Heart right ventricle (tissue), 16 donors: ENCODE measurements around the gene ADARB2. TPM values are rescaled to one million over a fixed set of nuclear protein-coding genes. Genes with fewer than 3 reads are reported as not detected.

Experiments
- ATAC-seq, 8 donors: fragments of 200-7000 bp; cut with Tn5 transposase; one replicate each; pipeline ENCODE4 v1.9.1; 2020; ENCODE audit warnings: mild to moderate bottlenecking in 8 of 8, moderate library complexity in 8 of 8, moderate number of reproducible peaks in 1 of 8
- DNase-seq, 2 donors: peaks; one replicate each; pipeline ENCODE4 v3.0.0-alpha.2; 2020
- H3K27ac ChIP-seq, 10 donors: fragments of 200-600 bp; sonication (generic) in 2 of 10; one replicate each; pipeline versions ENCODE4 v1.5.0 to v1.8.0; 2020 to 2022; ENCODE audit warnings: mild to moderate bottlenecking in 3 of 10
- H3K27me3 ChIP-seq, 7 donors: fragments of 200-600 bp; one replicate each; pipeline ENCODE4 v1.8.0; 2021 to 2022; ENCODE audit warnings: mild to moderate bottlenecking in 2 of 7
- H3K36me3 ChIP-seq, 9 donors: fragments of 200-600 bp; sonication (generic) in 1 of 9; one replicate each; pipeline versions ENCODE4 v1.5.0 to v1.8.0; 2020 to 2022; ENCODE audit warnings: mild to moderate bottlenecking in 2 of 9
- H3K4me1 ChIP-seq, 9 donors: fragments of 200-600 bp; sonication (generic) in 1 of 9; one replicate each; pipeline versions ENCODE4 v1.5.0 to v1.8.0; 2020 to 2022; ENCODE audit warnings: mild to moderate bottlenecking in 4 of 9
- H3K4me3 ChIP-seq, 10 donors: fragments of 200-600 bp; sonication (generic) in 2 of 10; one replicate each; pipeline versions ENCODE4 v1.5.0 to v1.8.0; 2020 to 2022; ENCODE audit warnings: mild to moderate bottlenecking in 7 of 10, moderate library complexity in 2 of 10
- H3K9me3 ChIP-seq, 11 donors: fragments of 200-600 bp in 10 of 11; sonication (generic) in 2 of 11; one replicate each; pipeline versions ENCODE4 v1.5.0 to v1.8.0; 2013 to 2022; ENCODE audit warnings: mild to moderate bottlenecking in 2 of 11, control low read depth in 1 of 11, moderate library complexity in 1 of 11
- WGBS, 2 donors: extraction: QIAGEN DNeasy Blood & Tissue Kit; methylation state at CpG; one replicate each; pipeline ENCODE4 v1.1.7; 2013; ENCODE audit warnings: inconsistent platforms in 1 of 2; 5-methylcytosine and 5-hydroxymethylcytosine counted together
- intact Hi-C, 10 donors: fragments of 100-400 bp; cut with DNase I; formaldehyde crosslinking; loops; one replicate each; pipeline versions ENCODE4 v1.11.1 to v1.14.2; 2022
- polyA plus RNA-seq, 2 donors: library from polyadenylated mRNA; stranded (reverse); fragments of 200-250 nt; gene quantifications; one replicate each; pipeline ENCODE4 v1.2.3, GENCODE V29; 2013
- total RNA-seq, 10 donors: library from RNA; stranded (reverse); fragmentation: NEBNext Ultra II Directional in 3 of 10; extraction: Animal tissue kit (Norgen Biotek cat#: 25700) in 3 of 10; gene quantifications; one replicate each; pipeline versions ENCODE4 v1.2.1 to v1.2.4, GENCODE V29; 2021 to 2023
- TF ChIP-seq, protein P1 (sequence below), 9 donors: fragments of 200-600 bp; sonication (generic) in 2 of 9; IDR thresholded peaks; one replicate each; pipeline versions ENCODE4 v1.5.0 to v1.8.0; 2021 to 2022; ENCODE audit warnings: antibody characterized with exemption in 9 of 9, mild to moderate bottlenecking in 5 of 9, moderate library complexity in 1 of 9
- donor health status: Arrhythmogenic right ventricular cardiomyopathy.
- donor health status: ischemic (EF 13 %, LVEDD 7.1; RV severe dilation, severe dysfunction).
- donor health status: healthy with polysubstance abuse.
- donor health status: DM: no; HTN: yes; CAD: no.
- donor health status: DM: no; HTN: no; CAD: no.
- donor health status: ischemic (EF 25% LVEDD 6.9; RV normal size, moderate dysfunction).
- donor health status: ischemic (EF 25% LVEDD 5.7; RV mildly dilated, moderate dysfunction).
- donor health status: healthy.
- donor health status: DM: yes; HTN: yes; CAD: no.
- donor health status: Ischemic cardiomyopathy.
- donor health status: ischemic (EF 35%, LVEDD 5.7; RV mildly dilated, moderate dysfunction).
- donor health status: nonischemic (EF 11% LVEDD 7.7; RV severe dilation, severe dysfunction).
- donor health status: DM: yes; HTN: yes; CAD: no.
- donor health status: PGD.
- donor health status: ischemic (EF 29% LVEDD 5.4; RV normal size, mild dysfunction).
- donor health status: nonischemic (EF 23%, LVEDD 6.1; RV moderate dilation, normal function).

The ADARB2 gene
- total and polyA plus RNA-seq, 12 donors, result 0.08 to 0.47 (median 0.17) TPM; not detected in 2

- no peak overlapping the region for H3K27ac ChIP-seq
- ATAC-seq (no peak), DNase-seq (no peak)
- no peak overlapping the region for H3K4me3 ChIP-seq
- H3K36me3 ChIP-seq, result no peaks in the 10 kb centered on the region
- WGBS, 2 donors, result 69 to 73% methylated on average over 17 of the region's 17 CpGs
- intact Hi-C loops, result no loop called here
- peaks cover 0 to 28% (median 15%) of the 10 kb centered on the region in 7 donors for H3K27me3 ChIP-seq
- H3K4me1 ChIP-seq, result no peaks in the 10 kb centered on the region
- H3K9me3 ChIP-seq, result no peaks in the 10 kb centered on the region
- TF ChIP-seq, protein P1, sequence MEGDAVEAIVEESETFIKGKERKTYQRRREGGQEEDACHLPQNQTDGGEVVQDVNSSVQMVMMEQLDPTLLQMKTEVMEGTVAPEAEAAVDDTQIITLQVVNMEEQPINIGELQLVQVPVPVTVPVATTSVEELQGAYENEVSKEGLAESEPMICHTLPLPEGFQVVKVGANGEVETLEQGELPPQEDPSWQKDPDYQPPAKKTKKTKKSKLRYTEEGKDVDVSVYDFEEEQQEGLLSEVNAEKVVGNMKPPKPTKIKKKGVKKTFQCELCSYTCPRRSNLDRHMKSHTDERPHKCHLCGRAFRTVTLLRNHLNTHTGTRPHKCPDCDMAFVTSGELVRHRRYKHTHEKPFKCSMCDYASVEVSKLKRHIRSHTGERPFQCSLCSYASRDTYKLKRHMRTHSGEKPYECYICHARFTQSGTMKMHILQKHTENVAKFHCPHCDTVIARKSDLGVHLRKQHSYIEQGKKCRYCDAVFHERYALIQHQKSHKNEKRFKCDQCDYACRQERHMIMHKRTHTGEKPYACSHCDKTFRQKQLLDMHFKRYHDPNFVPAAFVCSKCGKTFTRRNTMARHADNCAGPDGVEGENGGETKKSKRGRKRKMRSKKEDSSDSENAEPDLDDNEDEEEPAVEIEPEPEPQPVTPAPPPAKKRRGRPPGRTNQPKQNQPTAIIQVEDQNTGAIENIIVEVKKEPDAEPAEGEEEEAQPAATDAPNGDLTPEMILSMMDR (IDR thresholded peaks at IDR 0.05), result no peak
Measured at GRCh38 chr10:1247598-1248261, 489.6 kb downstream of the ADARB2 start.

- H3K36me3 ChIP-seq, result no peaks in the 10 kb centered on the region
- peaks cover 5 to 50% (median 38%) of the 10 kb centered on the region in 7 donors for H3K27me3 ChIP-seq
- 91 to 93% methylated on average over 18 of the region's 18 CpGs for WGBS, 2 donors
- H3K27ac ChIP-seq, result no peak overlapping the region
- intact Hi-C loops, result no loop called here
- DNase-seq (no peak), ATAC-seq (no peak)
- no peak overlapping the region for H3K4me3 ChIP-seq
- no peaks in the 10 kb centered on the region for H3K9me3 ChIP-seq
- no peaks in the 10 kb centered on the region for H3K4me1 ChIP-seq
- TF ChIP-seq, protein P1 (IDR thresholded peaks at IDR 0.05), result no peak
Measured at GRCh38 chr10:1244493-1244892, 492.8 kb downstream of the ADARB2 start.

DNA sequence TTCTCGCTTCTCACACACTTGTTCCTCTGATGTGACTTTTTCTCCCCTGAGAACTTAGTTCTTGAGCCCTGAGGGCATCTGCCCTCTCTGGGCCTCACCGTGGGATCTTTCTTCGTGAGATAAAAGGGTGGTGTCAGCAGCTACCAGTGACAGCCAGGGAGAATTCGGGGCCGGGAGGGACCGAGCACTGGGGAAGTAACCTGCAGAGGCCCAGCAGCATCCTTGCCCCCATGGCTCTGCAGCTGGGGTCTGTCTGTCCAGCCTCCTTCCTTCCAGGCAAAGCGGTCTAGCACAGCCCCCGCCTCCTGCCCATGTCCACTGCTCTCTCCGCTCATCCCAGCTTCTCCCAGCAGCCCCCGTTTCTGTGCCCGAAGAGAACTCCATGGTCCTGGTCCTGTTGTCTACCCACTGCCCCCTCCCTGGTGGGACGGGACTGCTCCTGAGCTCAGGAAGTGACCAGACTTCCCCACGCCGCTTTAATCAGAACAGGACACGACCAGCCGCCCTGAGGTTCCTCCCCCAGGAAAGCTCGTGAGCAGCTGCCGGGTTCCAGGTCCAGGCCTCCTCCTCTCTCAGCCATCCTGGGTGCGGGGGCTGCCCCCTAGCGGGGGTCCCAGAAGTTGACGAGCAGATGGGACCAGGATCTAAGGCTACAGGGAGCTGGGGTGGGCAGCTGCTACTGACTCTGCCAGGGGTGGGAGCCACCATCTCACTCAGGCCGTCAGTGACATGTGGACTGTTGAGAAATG is 493.7 kb downstream of the ADARB2 start:
- H3K4me3 ChIP-seq, result no peak overlapping the region
- 45 to 51% methylated on average over 22 of the region's 22 CpGs for WGBS, 2 donors
- ATAC-seq, result peak in 2 of 8 donors; percentile 30 to 33
- intact Hi-C loops, result no loop called here
- no peaks in the 10 kb centered on the region for H3K36me3 ChIP-seq
- TF ChIP-seq, protein P1 (IDR thresholded peaks at IDR 0.05), result no peak
- peaks cover 5 to 50% (median 32%) of the 10 kb centered on the region in 7 donors for H3K27me3 ChIP-seq
- H3K9me3 ChIP-seq, result no peaks in the 10 kb centered on the region
- no peaks in the 10 kb centered on the region for H3K4me1 ChIP-seq
- H3K27ac ChIP-seq, result no peak overlapping the region
- no peak for DNase-seq

GRCh38 chr10:1242975-1243374 is 494.4 kb downstream of the ADARB2 start:
- DNase-seq (no peak), ATAC-seq (no peak)
- WGBS, 2 donors, result 79 to 81% methylated on average over 18 of the region's 18 CpGs
- Histone ChIP-seq H3K4me1 (no peaks in the 10 kb centered on the region), H3K36me3 (no peaks in the 10 kb centered on the region), H3K4me3 (no peak overlapping the region), H3K27me3 (peaks cover 5 to 47% (median 28%) of the 10 kb centered on the region in 7 donors), H3K9me3 (no peaks in the 10 kb centered on the region), H3K27ac (no peak overlapping the region)
- TF ChIP-seq, protein P1 (IDR thresholded peaks at IDR 0.05), result no peak
- intact Hi-C loops, result no loop called here
